HG02759 (cell line): ENCODE results near the gene FBXO8.

Experiments used
- ATAC-seq: cut with Tn5 transposase; IDR thresholded peaks from one replicate; pipeline ENCODE4 v1.9.1; 2021; ENCODE audit warnings: mild to moderate bottlenecking, moderate library complexity; ENCODE audit not compliant: unreplicated experiment

Gene FBXO8

DNA sequence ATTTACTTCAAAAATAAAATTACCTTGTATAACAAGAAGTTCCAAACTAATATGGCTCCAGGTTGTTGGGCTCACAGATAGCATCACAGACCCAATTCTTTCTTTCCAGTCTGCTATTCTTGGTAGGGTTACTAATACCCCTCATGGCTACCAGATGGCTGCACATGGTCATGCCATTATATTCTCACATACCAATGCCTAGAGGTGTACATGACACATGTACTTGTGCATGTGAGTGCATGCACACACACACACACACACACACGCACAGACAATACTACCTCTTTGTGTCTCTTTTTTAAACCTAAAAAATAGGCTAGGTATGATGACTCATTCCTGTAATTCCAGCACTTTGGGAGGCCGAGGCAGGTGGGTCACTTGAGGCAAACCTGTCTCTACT lies 31.1 kb downstream of the FBXO8 start:
- ATAC-seq: no peak

DNA sequence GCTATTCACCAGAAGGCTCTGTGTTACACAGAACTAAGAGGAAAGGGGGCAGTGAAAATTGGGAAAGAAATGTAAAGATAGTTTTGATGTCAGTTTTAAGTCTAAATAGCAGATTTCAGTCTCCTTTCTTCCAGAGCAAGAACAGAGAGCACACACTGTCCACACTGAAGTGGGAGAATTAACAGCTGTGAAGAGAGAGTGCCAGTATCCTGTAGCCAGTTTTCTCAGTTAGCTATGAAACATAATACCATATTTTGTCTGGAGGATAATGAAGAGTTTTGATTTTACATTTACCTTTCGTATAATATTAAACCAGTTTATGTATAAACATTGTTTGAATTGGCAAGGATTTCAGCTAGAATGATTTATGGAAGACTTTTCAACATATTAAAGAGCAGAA lies 35.1 kb downstream of the FBXO8 start:
- no peak for ATAC-seq

DNA sequence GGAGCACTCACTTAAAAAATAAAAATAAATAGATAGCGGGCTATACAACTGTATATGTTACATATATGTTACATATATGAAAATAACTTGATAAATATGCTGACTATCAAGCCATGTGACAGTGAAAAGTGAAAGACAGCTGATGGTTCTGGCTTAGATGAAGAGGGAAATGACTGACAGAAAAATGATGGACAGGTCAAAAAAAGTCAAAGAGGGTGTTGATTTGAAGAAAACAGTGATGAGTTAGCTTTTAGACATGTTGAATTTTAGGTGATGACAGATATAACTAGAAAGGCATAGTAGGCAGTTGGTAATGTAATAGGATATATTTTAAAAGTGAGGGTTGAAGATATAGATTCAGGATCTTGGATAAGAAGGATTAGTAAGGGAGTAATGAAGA lies 37.8 kb downstream of the FBXO8 start:
- no peak for ATAC-seq

DNA sequence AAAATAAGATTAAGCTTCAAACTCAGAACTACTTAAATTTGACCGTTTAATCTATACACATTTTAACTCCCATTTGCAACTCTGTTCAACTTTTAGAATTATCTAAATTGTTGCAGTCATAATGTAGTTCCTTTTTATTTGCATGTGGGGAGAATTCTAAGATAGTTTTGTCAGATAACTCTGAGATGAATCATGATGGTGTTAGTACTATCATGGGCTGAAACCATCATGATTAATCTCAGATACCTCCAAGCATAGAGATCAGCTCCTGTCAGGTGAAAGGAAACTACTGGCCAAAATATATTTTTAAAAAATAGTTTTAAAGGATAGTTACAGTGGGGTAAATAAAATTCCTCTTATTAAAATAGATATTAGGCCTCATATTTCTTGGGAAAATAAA lies 39.0 kb downstream of the FBXO8 start:
- peak; percentile 43 for ATAC-seq

DNA sequence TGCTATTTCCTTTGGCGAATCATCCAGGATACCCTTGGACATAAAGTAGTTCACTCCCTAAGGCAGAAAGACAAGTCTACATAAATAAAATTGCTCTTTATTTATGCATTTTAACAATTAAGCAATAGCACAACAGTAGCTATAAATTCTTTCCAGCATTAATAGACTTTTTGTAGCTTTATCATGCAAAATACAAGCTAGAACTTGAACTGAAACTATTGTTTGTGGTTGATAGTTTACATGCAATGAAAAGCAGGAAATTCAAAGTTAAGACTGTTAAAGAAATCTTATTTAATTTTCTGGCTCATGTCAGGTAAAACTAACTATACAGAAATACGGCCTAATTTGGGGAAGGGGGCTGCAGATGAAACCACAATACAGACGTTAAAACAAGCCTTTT lies 42.3 kb downstream of the FBXO8 start:
- ATAC-seq: no peak

DNA sequence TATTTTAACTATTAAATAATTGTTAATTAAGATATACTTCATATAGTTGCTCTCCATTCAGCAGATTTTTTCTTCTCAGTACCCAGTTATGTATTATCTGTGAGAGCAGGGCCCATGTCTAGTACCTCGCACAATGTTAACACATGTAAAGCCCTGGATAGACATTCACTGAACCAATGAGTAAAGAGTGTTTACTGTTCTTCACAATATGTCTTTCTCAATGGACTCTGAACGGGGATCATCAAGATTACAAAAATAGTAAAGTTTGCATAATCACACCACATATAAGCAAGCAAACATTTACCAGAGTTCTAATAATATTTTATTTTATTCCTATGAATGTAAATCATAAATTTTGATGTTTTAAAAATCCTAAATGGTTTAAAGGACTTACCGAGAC lies 47.1 kb downstream of the FBXO8 start:
- ATAC-seq: no peak

DNA sequence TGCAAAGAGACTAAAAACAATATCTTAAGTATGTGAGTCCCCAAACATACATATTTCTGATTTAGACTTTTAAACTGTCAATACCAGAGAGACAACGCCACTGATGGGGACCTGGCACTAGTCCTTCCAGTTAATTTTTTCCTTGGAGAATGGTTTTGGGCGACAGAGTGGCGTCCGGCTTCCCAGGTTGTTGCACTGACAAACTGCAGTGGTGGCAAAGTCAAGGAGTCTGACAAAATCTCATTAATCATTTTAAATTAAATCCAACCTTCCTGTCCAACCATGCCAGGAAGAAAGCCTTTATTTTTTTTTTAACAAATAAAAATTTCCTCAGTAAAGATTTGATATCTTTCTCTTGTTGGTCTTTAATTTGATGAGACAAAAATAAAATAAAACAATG lies 52.8 kb downstream of the FBXO8 start:
- no peak for ATAC-seq

DNA sequence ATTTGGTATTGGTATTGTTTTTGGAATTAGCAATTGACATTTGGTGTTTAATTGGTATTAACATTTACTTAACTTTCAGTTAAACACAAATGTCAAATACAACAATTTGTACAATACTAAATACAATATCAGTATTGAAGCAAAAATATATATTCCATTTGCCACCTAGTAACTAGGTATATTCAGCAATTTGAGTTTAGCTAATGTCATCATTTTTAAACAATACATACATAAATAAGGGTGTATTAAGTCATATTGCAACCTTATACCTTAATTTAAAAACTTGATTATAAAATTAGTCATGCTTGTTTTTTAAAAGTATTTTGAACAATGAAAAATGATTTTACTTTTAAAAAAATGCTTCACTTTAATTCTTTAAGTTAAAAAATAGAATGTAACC lies 53.3 kb downstream of the FBXO8 start:
- ATAC-seq: no peak

DNA sequence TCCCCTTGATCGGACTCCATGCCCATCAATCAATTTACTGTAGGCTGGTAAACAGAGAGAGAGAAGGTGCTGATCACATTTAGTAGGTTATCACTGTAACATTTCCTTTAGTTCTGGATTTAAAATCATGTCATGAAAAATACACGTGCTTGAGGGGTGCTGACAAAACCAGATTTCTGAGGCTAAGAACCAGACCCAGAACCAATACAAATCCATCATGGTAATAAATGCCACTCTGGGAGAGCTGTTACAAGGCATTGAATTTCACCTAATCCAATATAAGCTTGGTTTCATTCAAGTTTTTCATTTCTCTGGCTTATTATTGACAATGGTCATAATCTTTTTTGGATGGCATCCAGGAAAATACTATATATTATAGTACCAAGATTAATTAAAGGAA lies 54.5 kb downstream of the FBXO8 start:
- ATAC-seq: no peak

DNA sequence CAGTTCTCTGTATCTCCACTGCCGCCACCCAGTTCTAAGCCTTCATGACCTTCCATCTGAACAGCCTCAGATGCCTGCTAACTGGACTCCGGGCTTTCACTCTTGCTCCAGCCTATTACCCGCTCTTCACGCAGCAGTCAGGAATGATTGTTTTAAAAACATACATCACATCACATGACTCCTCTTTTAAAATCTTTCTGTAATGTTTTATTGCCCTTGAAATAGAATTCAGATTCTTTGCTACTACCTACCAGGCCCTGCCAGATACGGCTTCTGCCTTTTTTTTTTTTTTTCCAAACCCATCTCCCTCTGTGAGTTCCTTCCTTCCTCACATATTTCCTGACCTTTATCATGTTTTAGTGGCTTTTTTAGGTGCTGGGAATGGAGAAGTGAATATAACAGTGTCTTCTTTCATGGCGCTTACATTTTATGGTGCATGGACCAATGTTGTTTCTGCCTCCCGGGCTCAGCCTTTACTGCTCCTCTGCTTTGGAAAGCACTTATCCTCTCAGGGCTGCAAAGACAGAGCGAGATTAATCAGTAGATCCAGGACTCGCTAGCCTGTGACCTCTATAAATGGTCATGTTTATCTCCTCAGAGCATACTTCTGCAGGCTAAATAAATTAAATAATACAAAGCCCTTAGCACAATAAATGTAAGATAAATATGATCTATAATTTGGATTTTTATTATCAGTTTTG lies 58.0 kb downstream of the FBXO8 start:
- no peak for ATAC-seq

DNA sequence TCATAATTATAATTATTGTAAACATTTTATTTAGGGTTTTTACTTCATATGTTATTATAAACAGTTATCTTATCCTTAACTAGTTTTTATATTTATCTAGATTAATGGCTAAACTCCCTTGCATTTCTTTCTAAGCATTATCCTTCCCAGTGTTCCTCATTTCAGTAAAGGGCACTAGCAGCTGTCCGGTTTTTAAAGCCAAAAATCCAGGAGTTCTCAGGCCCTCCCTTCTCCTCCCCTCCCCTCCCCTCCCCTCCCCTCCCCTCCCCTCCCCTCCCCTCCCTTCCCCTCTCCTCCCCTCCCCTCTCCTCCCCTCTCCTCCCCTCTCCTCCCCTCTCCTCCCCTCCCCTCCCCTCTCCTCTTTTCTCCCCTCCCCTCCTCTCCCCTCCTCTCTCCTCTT lies 58.9 kb downstream of the FBXO8 start:
- no peak for ATAC-seq

DNA sequence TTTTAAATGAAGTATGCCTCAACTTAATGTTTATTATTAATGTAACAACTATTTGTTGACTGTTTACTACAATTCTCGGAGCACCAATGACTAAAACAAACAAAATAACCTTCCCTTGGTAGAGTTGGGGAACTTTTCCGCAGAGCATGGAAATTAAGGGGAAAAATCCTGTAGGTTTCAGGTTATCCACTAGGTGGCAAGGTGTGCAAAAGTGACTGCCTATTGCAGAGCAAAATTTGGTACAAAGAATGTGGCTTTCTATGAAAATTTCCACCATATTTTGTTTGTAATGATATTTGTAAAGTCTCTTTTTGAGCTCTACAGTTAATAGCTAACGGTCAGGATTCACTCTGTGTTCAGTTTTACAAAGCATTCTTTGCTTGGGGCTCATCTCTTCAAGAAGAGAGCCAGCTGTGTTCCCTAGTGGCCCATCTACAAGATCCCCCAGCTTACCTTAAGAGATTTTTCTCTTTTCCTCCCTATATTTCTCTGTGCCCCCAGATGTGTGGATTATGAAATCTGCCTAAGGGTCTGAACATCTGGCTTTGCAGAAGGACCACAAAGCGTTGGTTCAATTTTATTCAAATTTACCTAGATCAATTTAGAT lies 61.1 kb downstream of the FBXO8 start:
- peak; percentile 64 for ATAC-seq

DNA sequence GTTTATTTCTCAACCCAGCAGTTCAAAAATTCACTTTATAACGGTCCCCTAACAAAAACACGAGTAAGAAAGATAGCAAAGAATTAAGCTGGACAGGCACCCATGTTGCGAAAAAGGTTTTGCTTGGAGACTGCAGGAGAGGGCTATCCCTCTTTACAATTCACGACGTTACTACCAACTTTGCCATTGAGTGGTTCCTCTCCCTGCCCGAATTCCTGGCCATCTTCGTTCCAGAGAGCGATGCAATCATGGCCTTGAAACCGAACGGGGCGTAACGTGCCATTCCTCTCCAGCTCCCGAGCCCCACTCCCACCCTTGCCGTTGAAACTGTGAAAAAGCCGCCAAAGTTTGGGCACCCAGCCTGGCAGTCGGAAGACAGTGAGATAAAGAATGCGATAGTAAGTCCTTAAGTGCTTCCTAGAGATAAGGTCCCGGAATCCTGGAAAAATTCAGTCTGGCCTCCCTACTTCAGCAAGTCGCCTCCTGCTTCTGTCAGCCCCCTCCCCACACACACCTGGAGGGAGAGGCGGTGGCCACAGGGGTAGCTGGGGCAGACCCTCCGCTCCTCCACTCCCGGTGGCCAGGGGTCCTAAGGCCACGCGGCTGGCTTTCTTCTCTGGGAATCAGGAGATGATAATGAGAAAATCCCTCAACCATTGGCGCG lies 65.2 kb downstream of the FBXO8 start:
- no peak for ATAC-seq

DNA sequence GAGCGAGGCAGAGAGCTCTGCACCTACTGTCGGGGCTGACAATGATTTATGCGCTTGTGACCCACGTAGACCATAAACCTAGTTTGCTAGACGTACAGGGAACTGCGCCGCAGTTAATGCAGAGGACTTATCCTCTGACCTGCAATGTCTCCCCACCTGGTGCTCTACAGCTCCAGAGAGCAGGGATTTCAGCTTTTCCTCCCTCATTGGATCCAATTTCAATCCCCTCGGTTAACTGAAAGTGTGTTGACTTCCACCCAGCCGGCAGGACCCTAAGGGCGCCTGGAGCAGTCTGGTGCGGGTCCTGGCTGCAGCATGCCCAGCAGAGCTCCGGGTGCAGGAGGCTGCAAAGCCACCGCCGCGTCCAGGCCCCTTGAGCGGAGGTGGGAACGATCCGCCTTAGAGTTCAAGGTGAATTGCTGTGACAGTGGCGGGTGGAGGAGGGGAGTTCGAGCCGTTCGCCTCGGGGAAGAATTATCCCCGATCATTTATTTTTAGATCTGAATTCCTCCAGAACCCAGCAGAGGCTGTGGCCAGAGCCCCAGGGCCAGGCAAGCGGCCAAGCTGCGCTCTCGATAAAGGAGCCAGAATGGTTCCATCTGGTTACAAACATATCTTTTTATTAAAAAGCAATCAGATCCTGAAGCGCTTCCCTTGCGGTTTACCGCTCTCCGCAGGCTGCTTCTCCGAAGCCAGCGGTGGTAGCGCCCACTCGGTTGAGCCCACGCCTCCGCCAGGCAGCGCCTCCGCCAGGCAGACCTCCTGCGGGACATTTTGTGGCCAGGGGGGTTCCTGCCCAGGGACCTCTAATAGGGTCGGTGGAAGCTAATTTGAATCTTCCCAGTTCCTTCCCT lies 66.0 kb downstream of the FBXO8 start:
- ATAC-seq: peak; percentile 35

DNA sequence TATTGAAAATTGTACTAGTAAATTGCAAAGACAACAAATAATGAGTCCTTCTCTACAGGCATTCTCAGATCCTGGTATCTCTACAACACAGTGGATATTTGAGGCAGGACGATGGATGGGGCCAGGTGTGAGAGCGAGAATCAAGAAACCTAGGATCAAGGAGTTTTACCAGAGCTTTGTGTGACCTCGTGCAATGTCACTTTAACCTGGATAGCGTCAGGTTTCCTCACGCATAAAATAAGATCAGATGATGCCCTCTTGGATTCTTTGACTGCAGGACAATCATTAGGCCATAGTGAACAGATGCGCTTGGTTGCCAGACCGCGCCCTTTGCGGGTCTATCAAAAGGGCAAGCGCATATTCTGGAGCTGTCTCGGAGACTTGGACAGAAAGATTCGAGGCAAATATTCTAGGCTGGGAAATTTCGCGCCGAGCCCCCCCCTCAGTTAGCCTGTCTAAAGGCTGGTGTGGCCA lies 66.6 kb downstream of the FBXO8 start:
- no peak for ATAC-seq

DNA sequence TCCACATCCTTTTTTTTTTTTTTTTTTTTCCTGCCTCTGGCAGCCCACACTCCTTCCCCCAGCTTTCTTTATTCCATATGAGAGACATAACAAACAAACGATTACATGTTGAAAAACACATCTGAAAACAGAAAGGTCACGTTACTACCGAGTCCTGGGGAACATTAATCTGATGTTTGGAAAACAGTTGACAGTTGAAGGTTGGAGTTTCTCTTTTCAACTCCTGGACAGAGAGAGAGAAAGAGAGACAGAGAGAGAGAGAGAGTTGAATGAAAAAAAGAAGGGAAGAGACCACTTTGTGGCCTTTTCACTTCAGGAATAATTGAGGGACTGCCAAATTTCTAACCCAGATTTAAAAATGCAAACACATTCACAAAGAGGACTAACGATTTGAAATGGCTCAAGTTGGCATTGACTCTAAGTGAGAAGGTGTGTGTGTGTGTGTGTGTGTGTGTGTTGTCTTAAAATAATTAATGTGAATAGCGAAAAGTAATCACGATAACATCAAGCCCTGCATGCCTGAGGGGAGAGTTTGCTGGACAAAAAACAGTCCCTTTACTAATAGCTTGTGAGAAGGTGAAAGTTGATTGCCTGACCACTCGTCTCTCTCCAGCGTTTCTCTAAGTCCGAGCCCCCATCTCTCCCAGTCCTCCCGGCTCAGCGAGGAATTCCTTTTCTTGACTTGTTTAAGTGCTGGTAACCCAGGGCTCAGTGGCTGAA lies 67.3 kb downstream of the FBXO8 start:
- no peak for ATAC-seq

DNA sequence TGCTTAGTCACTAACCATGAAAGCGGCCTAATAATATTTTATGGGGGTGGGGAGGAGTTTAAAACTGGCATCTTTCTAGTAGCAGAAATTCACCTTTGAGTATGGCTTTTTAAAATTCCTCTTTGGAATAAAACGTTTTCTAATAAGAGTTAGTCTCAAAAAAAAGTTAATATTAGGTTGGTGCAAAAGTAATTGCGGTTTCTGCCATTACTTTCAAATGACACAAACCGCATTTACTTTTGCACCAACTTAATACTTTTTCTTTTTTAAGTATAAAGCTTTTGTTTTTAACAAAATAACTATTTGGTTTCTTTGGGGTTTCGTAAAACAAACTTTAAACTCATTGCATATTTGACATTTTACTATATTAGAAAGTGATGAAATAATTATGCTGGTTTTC lies 68.4 kb downstream of the FBXO8 start:
- no peak for ATAC-seq

DNA sequence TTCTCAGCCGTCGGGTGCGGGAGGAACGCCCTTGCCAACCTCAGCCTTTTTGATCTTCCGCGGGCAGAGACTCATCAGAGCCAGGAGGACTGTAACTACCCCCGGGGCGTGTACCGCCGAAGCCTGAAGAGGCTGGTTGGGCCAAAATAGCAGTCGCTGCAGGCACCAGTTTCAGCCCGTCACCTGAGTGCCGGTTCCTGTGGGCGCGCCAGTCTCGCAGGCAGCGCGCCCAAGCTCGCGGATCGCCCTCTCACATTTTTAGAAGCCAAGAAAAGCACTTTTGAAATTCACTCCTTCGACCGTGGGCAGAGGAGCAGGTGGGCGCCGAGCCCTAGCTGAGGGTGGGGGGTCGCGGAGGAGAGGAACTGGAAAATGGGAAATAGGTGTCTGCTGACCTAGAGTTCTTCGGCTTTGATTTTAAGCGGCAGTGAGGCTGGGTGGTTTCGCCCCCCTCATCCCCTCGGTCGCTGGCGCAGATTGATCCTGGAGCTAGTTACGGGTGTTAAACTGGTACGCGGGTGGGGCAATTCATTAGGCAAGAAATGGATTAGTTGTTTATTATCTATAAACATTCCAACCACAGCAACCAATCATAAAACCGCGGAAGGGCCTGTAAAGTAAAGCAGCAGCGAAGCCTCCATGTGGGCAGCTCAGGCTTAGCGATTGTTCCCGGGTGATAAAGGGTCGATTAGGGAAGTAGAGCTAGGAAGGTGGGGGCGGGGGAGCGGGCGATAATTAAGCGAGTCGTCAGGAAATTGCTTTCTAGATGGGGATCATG lies 69.2 kb downstream of the FBXO8 start:
- ATAC-seq: peak; percentile 53

DNA sequence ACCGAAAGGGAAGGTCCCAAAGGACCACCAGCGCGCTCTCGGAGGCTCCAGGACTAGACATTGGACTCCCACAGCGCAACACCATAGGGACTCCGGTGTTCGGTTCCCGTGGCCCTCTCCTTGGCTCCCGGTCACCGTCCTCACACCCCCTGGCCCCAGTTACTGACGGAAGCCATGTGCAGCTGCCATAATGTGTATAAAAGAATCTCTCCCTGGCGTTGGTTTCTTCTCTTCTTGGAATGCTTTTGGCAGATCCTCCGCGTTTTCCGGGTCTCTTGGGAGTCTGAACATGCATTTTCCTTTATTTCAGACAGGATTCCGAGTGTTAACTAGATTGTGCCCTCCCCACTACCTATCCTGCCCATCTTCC lies 69.8 kb downstream of the FBXO8 start:
- ATAC-seq: no peak

DNA sequence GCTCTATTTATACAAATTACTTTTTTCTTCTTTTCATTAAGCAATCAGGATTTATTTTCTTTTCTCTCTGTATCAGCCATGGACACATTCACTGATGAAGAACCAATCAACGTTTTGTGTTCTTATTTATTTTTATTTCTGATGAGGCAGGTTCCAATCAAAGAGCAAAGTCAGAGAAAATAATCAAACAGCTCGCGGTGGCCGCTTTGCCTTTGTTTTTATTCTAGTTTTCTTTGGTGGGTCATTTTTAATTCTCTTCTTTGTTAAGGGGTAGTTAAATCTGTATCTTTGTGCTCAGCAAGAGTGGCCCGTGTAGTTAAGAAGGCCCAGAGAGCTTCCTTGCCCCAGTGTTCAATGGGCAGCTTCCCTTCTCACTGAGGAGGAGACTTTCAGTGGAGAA lies 71.4 kb downstream of the FBXO8 start:
- no peak for ATAC-seq
